Suppressor macrophage treated with lipopolysaccharide for 1 hour (primary cell): Measurements from ENCODE around the gene IHH.

ENCODE experiments used
- DNase-seq, 3 donors: peaks; one replicate each; pipeline ENCODE4 v3.0.0-alpha.2; 2020 to 2022

The IHH gene

GRCh38 chr2:219037783-219038499 is 22.8 kb downstream of the IHH start:
- DNase-seq, result no peak

DNA sequence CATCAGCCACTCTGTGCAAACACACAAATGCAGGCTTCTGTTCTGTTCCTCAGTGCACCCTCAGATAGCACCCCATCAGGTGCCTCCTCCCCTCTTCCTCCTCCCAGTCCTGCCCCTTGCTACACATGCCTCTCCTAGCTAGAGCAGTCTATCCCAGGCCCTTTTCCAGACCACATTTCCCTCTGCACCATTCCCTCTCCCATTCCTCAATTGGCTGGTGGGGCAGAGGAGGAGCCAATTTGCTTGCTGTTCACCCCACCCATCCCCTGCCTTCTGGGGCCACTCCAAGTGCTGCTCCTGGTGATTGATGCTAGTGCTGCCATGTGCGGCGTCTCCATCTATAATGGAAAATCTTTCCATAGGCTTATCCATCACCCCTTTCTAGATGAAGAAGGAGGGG is 24.8 kb downstream of the IHH start:
- no peak for DNase-seq

GRCh38 chr2:219034823-219035222 is 25.9 kb downstream of the IHH start:
- no peak for DNase-seq

GRCh38 chr2:219032051-219032745 is 28.5 kb downstream of the IHH start:
- DNase-seq, result no peak

GRCh38 chr2:219031005-219031738 is 29.5 kb downstream of the IHH start:
- DNase-seq, result no peak

DNA sequence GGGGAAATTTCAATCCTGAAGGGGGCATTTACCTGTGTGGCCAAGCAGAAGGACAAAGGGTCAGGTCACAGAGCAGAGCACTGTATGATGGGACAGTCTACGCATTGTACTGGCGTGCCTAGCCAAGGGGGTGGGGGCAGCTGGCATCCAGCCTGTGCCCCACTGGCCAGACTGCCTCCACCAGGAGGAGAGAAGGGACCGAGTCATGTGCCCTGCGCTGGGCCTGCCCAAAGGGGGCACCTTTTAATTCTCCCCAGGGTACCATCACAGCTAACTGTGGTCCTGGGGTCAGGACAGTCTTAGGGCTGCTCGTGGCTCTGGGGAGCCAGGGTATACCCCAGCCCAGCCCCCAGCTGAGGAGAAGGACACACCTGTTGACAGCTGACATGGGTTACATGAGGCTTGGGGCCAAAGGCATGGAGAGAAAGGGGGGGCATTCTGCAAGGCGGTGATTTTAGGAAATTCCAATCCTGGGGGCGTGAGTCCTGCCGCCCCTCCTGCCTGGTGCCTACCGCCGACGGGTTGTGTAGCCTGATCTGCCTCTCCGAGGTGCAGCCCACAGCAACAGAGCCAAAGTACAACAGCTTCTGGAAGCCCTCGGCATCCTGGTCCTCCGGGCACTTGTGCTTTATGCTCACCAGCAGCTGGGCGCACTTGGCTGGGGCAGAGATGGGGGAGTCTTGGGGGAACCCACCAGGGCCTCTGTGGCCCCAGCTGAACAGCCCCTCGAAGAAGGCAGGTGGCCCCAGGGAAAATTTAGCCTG is 30.4 kb downstream of the IHH start:
- DNase-seq, result no peak

DNA sequence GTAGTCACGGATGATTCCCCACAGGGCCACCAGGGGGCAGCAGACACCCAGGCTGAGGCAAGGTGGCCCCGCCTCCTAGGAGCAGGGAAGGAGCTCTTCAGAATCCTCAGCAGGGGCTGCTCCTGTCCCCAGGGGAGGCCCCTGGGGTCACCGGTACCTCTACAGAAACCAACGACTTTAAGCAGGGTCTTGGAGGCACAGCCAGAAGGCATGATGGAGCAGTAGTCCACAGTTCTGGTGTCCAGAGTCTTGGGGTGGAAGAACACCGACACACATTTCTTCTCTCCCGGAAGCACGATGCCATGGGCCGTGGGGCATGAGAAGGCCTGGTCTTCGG is 30.9 kb downstream of the IHH start:
- peak; percentile 84 to 90 (median 89) for DNase-seq

- DNase-seq, result no peak
Measured at GRCh38 chr2:219028996-219029828, 31.5 kb downstream of the IHH start.

- no peak for DNase-seq
Measured at GRCh38 chr2:219028141-219028540, 32.6 kb downstream of the IHH start.

- DNase-seq, result no peak
Measured at GRCh38 chr2:219027511-219028055, 33.1 kb downstream of the IHH start.

- no peak for DNase-seq
Measured at GRCh38 chr2:219026946-219027345, 33.8 kb downstream of the IHH start.

DNA sequence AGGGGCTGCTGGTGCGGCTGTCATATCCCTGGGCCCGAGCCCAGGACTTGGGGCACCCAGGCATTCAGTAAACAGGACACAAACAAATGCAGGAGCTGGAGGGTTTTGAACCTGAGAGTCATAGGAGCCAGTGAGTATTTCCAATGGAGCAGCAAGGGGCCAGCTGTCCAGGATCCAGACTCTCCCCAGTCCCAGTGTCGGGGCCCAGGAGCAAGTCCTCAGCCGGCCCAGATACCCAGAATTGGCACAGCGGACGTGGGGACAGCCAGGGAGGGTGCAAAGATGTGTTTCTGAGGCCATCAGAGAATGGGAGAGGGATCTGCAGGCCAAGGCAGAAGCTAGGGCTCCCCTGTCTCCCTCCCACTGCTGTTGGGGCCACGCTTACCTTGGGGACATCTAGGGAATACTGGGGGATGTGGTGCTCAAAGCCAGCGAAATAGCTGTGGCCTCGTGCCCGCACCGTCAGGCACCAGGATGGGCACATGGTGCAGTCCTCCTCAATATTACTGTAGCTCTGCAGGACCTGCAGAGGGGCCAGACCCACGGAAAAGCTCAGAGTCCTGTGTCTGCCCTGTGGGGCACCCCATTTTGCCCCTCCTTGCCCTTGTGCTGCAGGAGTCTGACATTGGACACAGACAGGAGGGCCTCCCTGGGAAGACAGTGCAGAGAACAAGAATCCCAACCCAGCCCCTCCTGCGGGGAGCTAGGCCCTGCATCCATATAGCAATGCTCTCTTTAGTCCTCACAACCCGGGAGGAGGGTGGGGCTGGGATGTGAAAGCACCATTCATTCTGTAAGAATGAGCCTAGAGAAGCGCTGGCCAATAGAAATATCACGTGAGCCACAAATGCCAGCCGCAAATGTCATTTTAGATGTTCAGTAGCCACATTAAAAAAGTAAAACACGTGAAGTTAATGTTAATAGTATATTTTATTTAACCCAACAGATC is 34.8 kb downstream of the IHH start:
- no peak for DNase-seq

DNA sequence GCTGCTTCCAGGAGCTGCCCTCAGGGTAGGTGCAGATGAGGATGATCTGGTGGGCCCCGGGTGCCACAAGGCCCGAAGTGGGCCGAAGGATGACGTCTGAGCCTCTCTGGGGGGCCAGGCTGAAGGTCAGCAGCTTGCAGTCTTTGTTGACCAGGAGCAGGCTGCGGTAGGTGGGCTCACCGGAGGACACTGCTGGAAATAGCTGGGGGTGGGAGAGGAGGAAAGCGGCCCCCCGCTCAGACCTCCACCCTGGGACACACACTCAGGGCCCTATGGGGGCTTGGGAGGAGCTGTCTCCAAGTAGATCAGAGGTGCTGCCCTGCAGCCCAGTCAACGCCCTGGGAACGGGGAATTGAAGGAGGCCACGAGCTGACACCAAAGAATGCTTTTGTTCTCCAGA is 36.7 kb downstream of the IHH start:
- DNase-seq, result no peak

GRCh38 chr2:219023045-219023605 is 37.6 kb downstream of the IHH start:
- no peak for DNase-seq

DNA sequence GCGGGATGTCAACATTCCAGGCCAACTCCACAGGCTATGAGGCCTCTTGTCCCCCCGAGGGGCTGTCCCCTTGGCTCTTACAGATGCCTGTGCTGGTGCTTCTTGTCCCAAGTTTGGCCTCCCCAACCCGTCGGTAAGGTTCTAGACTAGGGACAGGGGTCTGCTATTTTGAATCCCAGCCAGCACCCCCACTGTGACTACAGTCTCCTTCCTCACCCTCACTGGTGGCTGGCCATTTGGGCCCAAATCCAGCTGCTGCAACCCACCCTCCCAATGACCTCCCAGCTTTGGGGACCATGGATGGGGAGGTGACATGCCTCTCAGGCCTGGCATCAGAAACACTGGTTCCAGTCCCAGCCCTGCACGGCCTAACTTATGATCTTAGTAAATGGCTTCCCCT is 38.1 kb downstream of the IHH start:
- no peak for DNase-seq

- DNase-seq, result no peak
Measured at GRCh38 chr2:219022041-219022440, 38.7 kb downstream of the IHH start.

- DNase-seq, result no peak
Measured at GRCh38 chr2:219021591-219021990, 39.1 kb downstream of the IHH start.

DNA sequence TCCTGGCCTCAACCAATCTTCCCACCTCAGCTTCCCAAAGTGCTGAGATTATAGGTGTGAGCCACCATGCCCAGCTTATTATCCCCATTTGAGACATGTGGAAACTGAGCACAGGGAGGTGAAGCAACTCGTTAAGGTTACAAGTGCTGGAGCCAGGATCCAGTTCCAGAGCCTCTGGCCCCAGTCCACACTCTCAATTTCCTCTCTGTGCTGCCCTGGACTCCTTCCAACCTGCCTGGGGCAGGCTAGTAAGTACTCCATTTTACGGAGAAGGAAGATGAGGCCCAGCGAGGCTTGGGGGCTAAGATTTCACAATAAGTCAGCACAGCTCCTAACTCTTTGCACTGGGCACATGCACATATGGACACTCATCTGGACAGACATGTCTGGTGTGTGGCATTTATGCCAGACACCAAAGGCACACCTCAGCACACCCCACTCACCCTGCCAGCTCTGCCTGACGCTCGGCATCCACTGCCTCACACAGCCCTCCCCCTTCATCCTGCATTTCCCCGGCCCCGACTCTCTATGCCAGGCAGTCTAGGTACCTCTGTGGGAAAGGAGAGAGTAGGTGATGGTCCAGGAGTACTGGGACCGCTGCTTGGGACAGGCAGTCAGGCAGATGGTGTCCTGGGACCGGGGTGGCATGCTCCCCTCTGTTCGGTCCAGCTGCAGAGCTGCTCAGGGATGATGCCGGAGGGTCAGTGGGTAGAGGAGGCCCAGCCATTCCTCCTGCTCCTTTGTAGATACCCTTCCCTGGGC is 39.9 kb downstream of the IHH start:
- no peak for DNase-seq

DNA sequence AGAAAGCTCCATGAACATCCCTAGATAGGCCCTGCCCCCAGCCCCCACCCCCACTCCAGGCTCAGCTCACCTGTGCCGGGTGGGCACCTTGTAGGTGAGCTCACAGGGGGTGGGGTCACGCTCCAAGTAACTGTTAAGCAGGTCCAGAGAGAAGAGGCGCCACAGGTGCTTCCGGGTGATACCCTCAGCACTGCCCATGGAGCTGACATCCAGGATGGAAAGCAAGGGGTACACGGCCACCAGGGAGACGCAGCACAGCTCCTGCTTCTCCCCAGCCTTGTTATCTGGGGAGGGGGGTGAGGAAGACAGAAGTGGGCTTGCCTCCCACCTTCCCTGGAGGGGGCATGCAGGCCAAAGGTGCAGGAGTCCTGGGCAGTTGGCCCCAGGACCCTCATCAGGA is 41.3 kb downstream of the IHH start:
- no peak for DNase-seq

DNA sequence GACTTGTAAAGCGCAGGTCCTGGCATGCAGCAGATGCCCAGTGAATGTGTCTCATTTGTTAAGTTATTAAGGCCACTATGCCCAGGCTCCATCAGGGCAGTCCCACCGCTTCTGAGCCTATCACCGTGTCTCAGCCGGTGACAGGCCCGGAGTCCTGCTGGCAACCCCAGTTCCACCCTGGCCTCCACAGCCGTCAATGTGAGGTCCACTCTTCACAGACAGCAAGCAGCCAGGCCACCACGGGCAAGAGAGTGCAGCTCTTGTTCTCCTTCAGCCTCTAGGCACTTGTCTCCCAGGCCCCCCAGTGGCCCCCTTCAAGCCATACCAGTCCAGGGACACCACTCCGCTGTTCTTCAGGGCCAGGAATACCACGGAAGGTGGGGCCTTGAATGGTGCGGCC is 42.0 kb downstream of the IHH start:
- DNase-seq, result no peak
